Stomach (tissue), 9 donors: ENCODE measurements around the gene FMC1. TPM values are rescaled to one million over a fixed set of nuclear protein-coding genes. Genes with fewer than 3 reads are reported as not detected.

Experiments
- DNase-seq, 2 donors: peaks; one replicate each; pipeline versions ENCODE4 v3.0.0 to v3.0.0-alpha.2; 2013 to 2019
- H3K27ac ChIP-seq, 5 donors: fragments of 200-600 bp in 4 of 5; sonication (generic) in 4 of 5; one replicate each; pipeline ENCODE4 v1.5.1; 2013 to 2019; ENCODE audit warnings: mild to moderate bottlenecking in 1 of 5, moderate library complexity in 1 of 5
- H3K27me3 ChIP-seq, 3 donors: fragments of 200-600 bp; sonication (generic); one replicate each; pipeline ENCODE4 v1.5.1; 2017 to 2019; ENCODE audit warnings: mixed run types in 1 of 3
- H3K36me3 ChIP-seq, 4 donors: fragments of 200-600 bp; sonication (generic); 1 replicate in 3 of 4; 2 replicates in 1 of 4; pipeline ENCODE4 v1.5.1; 2016 to 2019
- H3K4me1 ChIP-seq, 4 donors: fragments of 200-600 bp; sonication (generic); one replicate each; pipeline ENCODE4 v1.5.1; 2016 to 2019
- H3K4me3 ChIP-seq, 4 donors: fragments of 200-600 bp; sonication (generic) in 3 of 4; one replicate each; pipeline ENCODE4 v1.5.1; 2016 to 2019; ENCODE audit warnings: mild to moderate bottlenecking in 1 of 4
- H3K9me3 ChIP-seq, 4 donors: fragments of 200-600 bp; sonication (generic); one replicate each; pipeline ENCODE4 v1.5.1; 2016 to 2019
- CTCF ChIP-seq, 7 experiments: fragments of 450-650 bp in 4 of 7; fragments of 200-600 bp in 3 of 7; sonication (generic) in 3 of 7; IDR thresholded peaks; one replicate each; pipeline ENCODE4 v1.5.1; 2016 to 2019; ENCODE audit warnings: antibody characterized with exemption in 7 of 7, control low read depth in 2 of 7, mild to moderate bottlenecking in 1 of 7
- EP300 ChIP-seq: sonication (generic); formaldehyde crosslinking; IDR thresholded peaks from one replicate; pipeline ENCODE4 v1.6.1; 2017; ENCODE audit warnings: antibody characterized with exemption
- POLR2A ChIP-seq, 4 donors: fragments of 450-650 bp; IDR thresholded peaks; one replicate each; pipeline ENCODE4 v1.6.1; 2016; ENCODE audit warnings: antibody characterized with exemption in 4 of 4, control low read depth in 2 of 4, mild to moderate bottlenecking in 1 of 4, moderate library complexity in 1 of 4
- POLR2AphosphoS5 ChIP-seq, 3 donors: sonication (generic); formaldehyde crosslinking; IDR thresholded peaks; one replicate each; pipeline ENCODE4 v1.6.1; 2016; ENCODE audit warnings: antibody characterized with exemption in 3 of 3
- WGBS, 5 donors: extraction: QIAGEN DNeasy Blood & Tissue Kit in 3 of 5; methylation state at CpG; one replicate each; pipeline versions ENCODE4 v1.1.5 to v1.1.7; 2013 to 2018; 5-methylcytosine and 5-hydroxymethylcytosine counted together
- intact Hi-C: fragments of 100-400 bp; cut with DNase I; formaldehyde crosslinking; loops from one replicate; pipeline ENCODE4 v1.15.1; 2023; ENCODE audit warnings: low total_unique reads
- polyA plus RNA-seq, 3 donors: library from polyadenylated mRNA; stranded (reverse); fragments of 200-250 nt; gene quantifications; one replicate each; pipeline ENCODE4 v1.2.3, GENCODE V29; 2013
- total RNA-seq, 5 donors: library from RNA; depleted of rRNA; stranded (reverse); fragments of >200 nt; gene quantifications; one replicate each; pipeline versions ENCODE4 v1.1.0 to v1.2.3, GENCODE V29; 2014 to 2016
- donor health status: healthy with polysubstance abuse.
- donor health status: Bipolar disorder and iron deficiency.
- donor health status: healthy.

FMC1 gene
- total and polyA plus RNA-seq, 8 donors: 6.2 to 42.6 (median 13.6) TPM; not detected in 1

DNA sequence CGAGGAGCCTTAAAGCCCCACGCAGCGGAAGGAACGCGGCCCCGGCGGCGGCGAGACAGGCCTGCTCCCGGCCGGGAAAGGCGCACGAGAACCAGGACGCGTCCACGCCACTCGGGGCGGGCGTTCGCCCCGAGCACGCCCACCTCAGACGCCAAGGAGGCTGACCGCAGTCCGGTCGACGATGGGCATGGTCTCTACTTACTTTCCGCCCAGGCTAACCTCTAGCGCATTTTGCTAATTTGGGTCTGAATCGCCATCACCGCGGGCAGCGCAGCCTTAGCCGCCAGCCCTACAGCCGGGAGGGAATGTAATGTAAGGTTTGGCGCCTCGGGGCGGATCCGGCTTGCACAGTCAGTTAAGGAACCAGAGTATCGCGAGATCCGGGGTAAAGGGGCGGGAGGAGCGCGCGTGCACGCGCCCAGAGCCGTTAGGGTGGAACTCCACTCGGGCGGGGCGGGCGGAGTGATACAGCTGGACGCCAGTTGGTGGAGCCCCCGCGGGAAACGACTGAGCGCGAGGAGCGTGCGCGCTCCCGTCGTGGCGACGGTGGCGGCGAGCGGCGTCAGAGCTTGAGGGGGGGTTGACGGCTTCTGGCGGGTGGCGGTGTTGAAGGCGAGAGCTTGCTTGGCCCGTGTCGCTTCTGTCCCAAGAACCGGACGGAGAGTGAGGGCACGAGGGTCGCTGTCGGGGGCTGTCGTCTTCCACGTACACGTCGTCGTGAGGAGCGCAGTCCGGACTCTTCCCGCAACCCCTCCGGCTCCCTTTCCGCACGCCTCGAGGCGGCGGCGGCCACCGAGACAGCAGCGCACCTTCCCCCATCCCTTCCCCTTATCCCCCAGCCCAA, 18.5 kb downstream of the FMC1 start, which contains the start of gene LUC7L2:
Gene LUC7L2, plus strand, starts transcription at position 529 of the 844 bp plus-strand sequence. CDS start 368 bp downstream, outside the sequence.
- DNase-seq: peak; percentile 99 to 100
- H3K9me3 ChIP-seq: no peaks in the 10 kb centered on the region
- H3K27me3 ChIP-seq: no peaks in the 10 kb centered on the region
- H3K27ac ChIP-seq: peak within 1 kb of the TSS; percentile 99 to 100 (median 100)
- peak; percentile 80 to 98 (median 97) for TF ChIP-seq POLR2AphosphoS5 (IDR thresholded peaks at IDR 0.05)
- peak in 2 of 4 donors; percentile 75 to 88 for TF ChIP-seq POLR2A (IDR thresholded peaks at IDR 0.05)
- TF ChIP-seq CTCF (IDR thresholded peaks at IDR 0.05): no peak
- peak within 1 kb of the TSS; percentile 71 to 98 (median 83) for H3K4me3 ChIP-seq
- peaks cover 0 to 6% (median 3%) of the 10 kb centered on the region in 4 donors for H3K36me3 ChIP-seq
- intact Hi-C loops: no loop called here
- WGBS, 5 donors: 0% methylated on average over 13 to 98 of the region's 98 CpGs
- peaks cover 29 to 49% (median 39%) of the 10 kb centered on the region in 4 donors for H3K4me1 ChIP-seq

GRCh38 chr7:139360210-139360947, 19.2 kb downstream of the FMC1 start:
- peak overlapping the region; percentile 99 to 100 (median 100) for H3K27ac ChIP-seq
- 0 to 1% (median 0%) methylated on average over 20 to 47 of the region's 47 CpGs for WGBS, 5 donors
- peak; percentile 97 to 99 for DNase-seq
- peaks cover 0 to 13% (median 5%) of the 10 kb centered on the region in 4 donors for H3K36me3 ChIP-seq
- no peak for TF ChIP-seq CTCF (IDR thresholded peaks at IDR 0.05)
- peak; percentile 42 to 80 (median 57) for TF ChIP-seq POLR2AphosphoS5 (IDR thresholded peaks at IDR 0.05)
- no peak for TF ChIP-seq EP300
- peak in 1 of 4 donors; percentile 52 for TF ChIP-seq POLR2A (IDR thresholded peaks at IDR 0.05)
- H3K9me3 ChIP-seq: no peaks in the 10 kb centered on the region
- peaks cover 29 to 57% (median 42%) of the 10 kb centered on the region in 4 donors for H3K4me1 ChIP-seq
- intact Hi-C loops: no loop called here
- H3K4me3 ChIP-seq: peak overlapping the region; percentile 71 to 98 (median 83)
- H3K27me3 ChIP-seq: no peaks in the 10 kb centered on the region

DNA sequence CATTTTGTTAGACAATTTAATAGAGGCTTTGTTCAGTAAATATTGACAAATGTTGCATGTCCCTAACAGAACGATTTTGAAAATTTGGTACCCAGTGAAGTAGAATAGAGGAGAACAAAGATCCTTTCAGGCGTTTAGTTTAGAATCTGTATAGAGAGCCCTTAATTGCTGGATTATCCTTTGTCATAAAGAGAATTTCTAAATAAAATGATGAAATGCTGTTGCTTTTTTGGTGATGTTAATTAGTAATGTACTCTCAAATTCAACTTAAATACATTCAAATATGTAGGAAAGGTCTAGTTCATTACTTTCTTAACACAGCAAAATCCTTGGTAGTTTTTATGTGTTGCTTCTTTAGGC, 19.8 kb downstream of the FMC1 start:
- H3K36me3 ChIP-seq: peaks cover 0 to 19% (median 8%) of the 10 kb centered on the region in 4 donors
- no peak for DNase-seq
- H3K4me1 ChIP-seq: peaks cover 29 to 62% (median 45%) of the 10 kb centered on the region in 4 donors
- H3K27me3 ChIP-seq: no peaks in the 10 kb centered on the region
- no peak for TF ChIP-seq CTCF (IDR thresholded peaks at IDR 0.05)
- no peak for TF ChIP-seq POLR2AphosphoS5 (IDR thresholded peaks at IDR 0.05)
- TF ChIP-seq EP300: no peak
- TF ChIP-seq POLR2A (IDR thresholded peaks at IDR 0.05): no peak
- H3K4me3 ChIP-seq: peak overlapping the region; percentile 71 to 98 (median 83)
- no peaks in the 10 kb centered on the region for H3K9me3 ChIP-seq
- intact Hi-C loops: no loop called here
- peak overlapping the region; percentile 99 to 100 (median 100) for H3K27ac ChIP-seq
- 0% methylated on average over 2 of the region's 2 CpGs for WGBS, 5 donors

GRCh38 chr7:139361523-139361922, 20.4 kb downstream of the FMC1 start:
- H3K4me1 ChIP-seq: peaks cover 29 to 68% (median 47%) of the 10 kb centered on the region in 4 donors
- 8 to 13% (median 12%) methylated on average over 3 of the region's 3 CpGs for WGBS, 5 donors
- H3K27me3 ChIP-seq: no peaks in the 10 kb centered on the region
- peaks cover 0 to 21% (median 9%) of the 10 kb centered on the region in 4 donors for H3K36me3 ChIP-seq
- H3K9me3 ChIP-seq: no peaks in the 10 kb centered on the region
- peak overlapping the region; percentile 71 to 98 (median 83) for H3K4me3 ChIP-seq
- DNase-seq: no peak
- TF ChIP-seq EP300 (no peak), POLR2AphosphoS5 (IDR thresholded peaks at IDR 0.05) (no peak), CTCF (IDR thresholded peaks at IDR 0.05) (no peak), POLR2A (IDR thresholded peaks at IDR 0.05) (no peak)
- H3K27ac ChIP-seq: peak overlapping the region in 1 of 5 donors; percentile 100
- intact Hi-C loops: no loop called here
